SHP77 (cell line): ENCODE results near the gene RCL1.
A peak's percentile ranks its signal among the peaks of the same experiment; 100 is the strongest.

ENCODE experiments used
- DNase-seq, 2 experiments: peaks; one replicate each; lab custom pipeline; 2025; lab: John Stamatoyannopoulos, UW

The RCL1 gene

DNA sequence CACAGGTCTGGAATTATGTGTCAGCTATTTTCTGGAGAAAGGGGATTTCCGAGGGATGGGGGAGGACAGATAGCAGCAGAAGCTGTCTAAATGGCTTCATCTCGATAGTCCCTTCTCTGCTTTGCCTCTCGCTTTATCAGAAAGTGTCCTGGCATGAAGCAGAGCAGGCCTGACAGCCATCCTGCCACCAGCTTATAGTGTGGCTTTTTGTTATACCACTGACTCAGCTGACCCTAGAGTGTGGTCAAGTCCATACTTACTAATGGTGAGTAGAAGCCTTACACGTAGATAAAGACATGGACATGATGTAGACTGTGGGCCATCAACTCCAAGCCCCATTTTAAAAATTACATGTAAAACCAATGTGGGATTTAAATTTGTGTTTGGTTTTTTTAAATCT, 50.0 kb downstream of the RCL1 start:
- DNase-seq = no peak

DNA sequence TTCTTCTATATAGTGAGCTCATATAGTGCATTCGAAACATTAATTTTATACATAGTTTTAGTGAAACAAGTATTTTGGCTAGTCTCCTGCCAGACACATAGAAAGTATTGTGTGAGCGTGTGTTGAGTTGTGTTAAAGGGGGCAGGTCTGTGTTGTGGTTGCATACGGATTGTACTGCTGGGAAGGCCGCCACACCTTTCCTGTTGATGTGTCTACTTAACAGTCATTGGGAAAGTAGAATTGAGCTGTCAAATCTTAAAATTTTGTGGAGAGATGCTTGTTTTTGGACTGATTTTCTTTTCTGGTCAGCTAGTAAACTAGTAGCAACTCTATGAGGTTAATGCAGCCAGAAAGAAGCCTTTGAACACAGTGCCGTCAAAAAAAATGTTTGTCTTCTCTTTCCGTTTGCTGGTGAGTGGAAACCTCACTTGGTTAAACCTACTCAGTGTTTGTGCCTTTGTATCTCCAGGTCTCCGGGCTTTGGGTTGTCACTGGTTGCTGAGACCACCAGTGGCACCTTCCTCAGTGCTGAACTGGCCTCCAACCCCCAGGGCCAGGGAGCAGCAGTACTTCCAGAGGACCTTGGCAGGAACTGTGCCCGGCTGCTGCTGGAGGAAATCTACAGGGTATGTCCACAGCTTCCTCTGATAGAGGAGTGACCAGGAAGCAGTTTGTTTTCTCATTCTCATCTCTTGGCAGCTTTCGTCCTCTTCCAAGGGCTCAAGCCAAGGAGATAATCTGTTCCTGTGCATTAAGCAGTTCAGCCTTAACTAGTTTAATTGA, 51.5 kb downstream of the RCL1 start:
- no peak for DNase-seq

DNA sequence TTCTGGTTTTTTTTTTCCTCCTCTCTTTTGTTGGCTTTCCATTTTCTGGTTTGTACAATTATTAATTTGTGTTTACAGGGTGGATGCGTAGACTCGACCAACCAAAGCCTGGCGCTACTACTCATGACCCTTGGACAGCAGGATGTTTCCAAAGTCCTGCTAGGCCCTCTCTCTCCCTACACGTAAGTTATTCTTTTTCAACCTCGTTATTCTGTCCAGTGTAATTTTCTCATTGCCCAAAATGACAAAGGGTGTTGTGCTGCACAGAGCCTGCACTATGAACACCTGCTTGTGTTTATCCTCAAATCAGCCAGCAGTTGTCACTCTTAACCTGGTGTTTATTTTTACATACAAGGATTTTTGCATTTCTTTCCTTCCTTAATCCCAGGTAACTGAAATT, 56.6 kb downstream of the RCL1 start:
- DNase-seq = no peak

DNA sequence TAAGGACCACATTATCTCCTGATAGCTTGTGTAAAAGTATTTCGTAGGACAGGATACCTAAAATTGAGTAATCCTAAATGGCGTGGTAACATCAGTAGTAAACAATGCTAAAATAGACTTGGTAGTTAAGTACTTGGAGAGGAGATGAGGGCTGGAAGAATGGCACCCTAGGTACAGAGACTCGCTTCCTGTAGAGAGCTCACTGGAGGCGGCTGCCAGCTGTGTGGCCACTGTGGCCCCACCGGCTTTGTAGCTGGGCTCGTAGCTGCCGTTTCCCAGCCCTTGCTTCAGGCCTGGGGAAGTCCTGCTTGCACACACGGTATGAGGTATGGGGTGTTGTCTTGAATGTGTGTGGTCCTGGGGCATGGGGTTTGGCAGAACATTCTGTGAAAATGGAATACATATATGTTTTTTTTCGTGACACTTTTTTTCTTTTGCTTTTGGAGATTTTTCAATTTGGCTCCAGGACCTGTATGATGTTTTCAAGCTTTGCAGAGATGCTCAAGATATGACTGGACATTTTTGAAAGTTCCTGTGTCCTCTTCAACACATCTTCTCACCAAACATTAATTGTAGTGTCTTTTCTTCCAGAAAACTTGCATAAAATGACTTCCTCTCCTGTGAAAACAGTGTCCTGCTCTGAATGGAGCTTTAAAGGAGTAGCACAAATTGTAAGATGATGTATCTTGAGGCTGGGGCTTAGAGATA, 58.0 kb downstream of the RCL1 start:
- DNase-seq = no peak

DNA sequence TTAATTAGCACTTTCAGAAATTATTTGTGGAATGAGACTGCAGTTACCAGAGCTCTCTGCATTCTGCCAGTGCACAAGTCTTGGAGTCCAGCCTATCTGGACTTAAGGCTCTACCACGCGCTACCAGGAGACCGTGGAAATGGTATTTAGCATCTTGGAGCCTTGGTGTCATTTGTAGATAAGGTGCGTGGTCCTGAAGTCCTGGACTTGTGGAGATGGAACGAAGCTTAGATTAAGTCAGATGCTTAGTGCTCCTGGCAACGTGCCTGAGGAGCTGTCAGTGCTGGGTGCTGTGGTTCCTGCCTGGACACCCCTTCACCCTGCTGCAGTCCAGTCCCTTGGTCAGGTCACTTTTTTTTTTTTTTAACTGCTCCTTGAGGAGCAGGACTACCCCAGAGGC, 59.7 kb downstream of the RCL1 start:
- DNase-seq = no peak

GRCh38 chr9:4854265-4854590, 61.5 kb downstream of the RCL1 start:
- DNase-seq = no peak

DNA sequence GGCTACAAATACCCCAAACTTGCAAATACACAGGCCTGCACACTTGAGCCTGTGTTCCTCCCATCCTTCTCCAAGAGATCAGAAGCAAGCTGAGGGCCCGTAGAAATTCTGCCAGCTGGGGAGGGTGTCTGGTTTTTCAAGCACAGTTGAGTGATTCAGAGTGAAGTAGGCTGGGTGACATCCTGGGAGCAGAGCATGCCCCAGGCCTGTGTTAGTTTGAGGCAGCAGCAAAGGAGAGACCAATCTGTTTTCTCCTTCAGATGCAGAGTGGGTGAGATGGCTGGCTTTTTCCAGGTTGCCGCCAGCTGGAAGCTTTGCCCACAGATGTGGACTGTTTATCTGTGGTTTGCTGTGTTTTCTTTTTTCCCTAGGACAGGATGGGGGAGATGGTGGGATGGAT, 63.1 kb downstream of the RCL1 start:
- DNase-seq = no peak

- no peak for DNase-seq
These were observed 64.5 kb downstream of the RCL1 start for GRCh38 chr9:4857163-4857810.

DNA sequence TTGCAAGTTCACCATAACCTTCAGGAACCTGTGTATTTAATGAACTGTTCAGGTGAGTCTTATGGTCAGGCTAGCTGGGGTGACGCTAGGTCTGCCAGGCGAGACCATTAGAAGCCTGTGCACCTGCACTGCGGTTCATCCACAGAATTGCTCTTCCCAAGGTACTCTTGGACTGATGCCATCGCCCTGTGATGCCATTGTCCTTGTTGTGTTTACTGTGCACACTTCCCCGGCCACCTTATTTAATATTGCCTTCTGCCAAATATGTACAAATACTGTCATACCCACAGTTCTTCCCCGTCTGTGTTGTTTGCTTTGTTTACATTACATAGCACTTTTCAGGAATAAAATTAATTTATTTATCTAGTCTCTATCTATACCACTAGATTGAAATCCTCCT, 66.3 kb downstream of the RCL1 start:
- peak in 1 of 2 experiments; percentile 30 for DNase-seq

DNA sequence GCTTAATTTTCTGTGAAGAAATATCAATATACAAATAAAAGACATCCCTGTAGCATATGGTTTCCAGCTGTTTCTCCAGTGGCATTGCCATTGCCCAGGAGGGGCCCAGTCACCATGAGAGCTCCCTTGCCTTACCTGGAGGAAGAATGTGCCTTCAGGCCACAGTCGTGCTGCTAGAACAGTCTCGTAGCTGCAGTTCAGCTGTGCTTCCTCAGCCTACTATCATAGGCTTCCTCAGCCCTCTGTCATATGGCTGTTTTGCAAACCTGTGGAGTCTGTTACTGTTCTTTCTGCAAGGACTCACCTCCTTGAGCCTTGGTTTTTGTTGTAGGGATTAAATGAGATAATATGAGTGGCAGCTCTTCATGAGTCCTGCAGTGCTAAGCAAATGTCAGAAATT, 67.6 kb downstream of the RCL1 start:
- no peak for DNase-seq

GRCh38 chr9:4861145-4861544, 68.4 kb downstream of the RCL1 start:
- no peak for DNase-seq

- DNase-seq = no peak
These were observed 69.2 kb downstream of the RCL1 start for GRCh38 chr9:4861736-4862451.

GRCh38 chr9:4862506-4863250, 69.9 kb downstream of the RCL1 start:
- DNase-seq = no peak

DNA sequence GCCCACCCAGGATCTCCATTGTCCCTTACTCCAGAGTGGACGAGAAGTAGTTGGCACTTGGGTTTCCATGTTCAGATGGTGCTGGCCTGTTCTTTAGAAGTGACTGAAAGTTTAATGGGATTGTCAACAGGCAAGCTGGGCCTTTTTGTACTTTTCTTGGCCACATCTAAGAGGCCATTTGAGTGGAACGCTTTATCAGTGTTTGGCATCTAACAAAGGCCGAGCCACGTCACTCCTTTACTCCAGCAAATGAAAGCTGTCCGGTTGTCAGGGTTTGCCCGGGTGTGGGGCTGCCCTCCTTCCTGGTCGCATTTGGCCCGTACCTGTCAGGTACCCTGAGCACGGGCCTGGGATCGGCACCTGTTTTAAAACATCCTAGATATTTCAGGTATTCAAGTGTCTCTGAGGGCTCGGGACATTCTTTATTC, 71.5 kb downstream of the RCL1 start:
- no peak for DNase-seq

DNA sequence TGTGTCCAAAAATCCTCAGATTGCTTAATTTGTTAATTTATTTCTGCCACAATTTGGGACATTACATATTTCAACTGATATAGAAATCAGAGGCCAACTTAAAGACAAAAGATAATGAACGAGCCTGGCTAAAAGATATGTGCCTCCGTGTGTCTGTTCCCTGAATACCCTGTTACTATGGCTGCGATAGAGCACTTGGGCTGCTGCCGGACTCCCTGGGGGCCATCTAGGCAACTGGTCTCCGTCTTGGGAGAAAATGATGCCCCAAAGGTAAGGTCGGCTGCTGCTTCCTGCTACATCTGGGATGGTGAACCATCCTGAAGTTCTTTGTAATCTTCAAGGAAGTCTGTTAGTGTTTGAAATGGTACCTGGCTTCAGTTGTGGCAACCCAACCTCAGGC, 72.0 kb downstream of the RCL1 start:
- DNase-seq = no peak

DNA sequence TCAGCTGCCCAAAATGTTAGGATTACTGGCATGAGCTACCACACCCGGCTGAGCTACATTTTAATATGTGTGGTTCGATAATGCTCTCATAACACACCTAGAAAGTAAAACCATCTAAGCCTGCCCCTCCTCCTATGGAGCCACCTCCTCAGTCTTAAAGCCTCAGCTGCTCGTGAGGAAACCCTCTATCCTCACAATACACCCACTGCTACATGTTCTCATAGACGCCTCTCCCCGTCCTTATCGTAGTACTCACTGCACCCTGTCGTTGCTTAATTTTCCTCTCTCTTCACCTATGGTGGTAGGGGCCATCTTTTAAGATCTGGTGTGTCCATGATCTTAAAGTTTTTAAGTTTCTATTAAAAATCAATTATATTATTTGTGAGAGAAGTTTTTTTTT, 72.9 kb downstream of the RCL1 start:
- no peak for DNase-seq

GRCh38 chr9:4866239-4866969, 73.7 kb downstream of the RCL1 start:
- DNase-seq = no peak

GRCh38 chr9:4873066-4873465, 80.3 kb downstream of the RCL1 start:
- DNase-seq = no peak

GRCh38 chr9:4875559-4875958, 82.8 kb downstream of the RCL1 start:
- DNase-seq = no peak

- DNase-seq = no peak
These were observed 86.4 kb downstream of the RCL1 start for GRCh38 chr9:4879115-4879558.

DNA sequence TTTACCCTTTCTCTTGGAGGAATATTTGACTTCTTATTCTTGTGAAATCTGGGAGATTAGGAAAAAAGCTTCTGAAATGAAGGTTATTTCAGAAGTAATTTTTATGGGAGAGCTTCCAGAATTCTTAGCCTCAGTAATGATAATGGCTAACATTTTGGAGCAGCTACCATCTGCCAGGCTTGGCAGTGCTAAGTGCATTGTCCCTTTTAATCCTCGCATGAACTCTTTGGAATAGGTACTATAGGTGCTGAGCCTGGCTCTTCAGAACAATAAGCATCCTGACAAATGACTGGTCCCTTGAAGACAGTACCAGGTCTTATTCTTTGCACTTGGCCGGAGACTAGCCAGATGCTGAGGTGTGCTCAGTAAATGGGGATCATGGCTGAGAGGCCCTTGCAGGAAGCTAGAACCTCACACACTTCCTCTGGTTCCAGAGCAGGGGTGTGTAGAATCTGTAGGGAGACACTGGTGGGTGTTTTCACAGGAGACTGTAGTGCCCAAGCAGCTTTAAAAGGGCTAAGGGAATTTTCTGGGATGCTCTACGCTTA, 90.7 kb downstream of the RCL1 start:
- DNase-seq = no peak
